Metanephros (tissue), 1 donor: Measurements from ENCODE around the gene KRT77. TPM values are rescaled to one million over a fixed set of nuclear protein-coding genes. Genes with fewer than 3 reads are reported as not detected.

ENCODE experiments used
- total RNA-seq: library from RNA; depleted of rRNA; stranded (reverse); fragments of >200 nt; gene quantifications from one replicate; pipeline ENCODE4 v1.2.3, GENCODE V29; 2014

Gene KRT77
- not detected for total RNA-seq

DNA sequence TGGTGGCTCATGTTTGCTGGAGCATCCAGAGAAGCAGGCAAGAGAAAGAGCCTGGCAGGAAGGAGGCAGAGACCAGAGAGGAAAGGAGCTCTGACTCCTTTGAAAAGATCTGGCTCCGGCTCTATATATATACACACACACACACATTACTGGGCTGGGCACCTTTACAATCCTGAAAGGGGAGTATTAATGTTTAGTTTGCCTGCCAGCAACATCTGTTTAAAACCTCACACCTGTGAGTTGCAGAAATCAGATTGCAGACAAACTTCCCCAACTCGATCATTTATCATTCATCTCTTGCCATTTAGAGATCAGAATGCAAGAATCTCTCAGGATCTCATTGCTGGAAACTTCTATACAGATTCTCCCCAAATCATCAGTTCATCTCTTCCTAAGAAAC, at the start of gene KRT77:
TSS of gene KRT77 (minus strand) at position 101 of the 400 bp plus-strand sequence. CDS start at position 11, 90 bp downstream.

DNA sequence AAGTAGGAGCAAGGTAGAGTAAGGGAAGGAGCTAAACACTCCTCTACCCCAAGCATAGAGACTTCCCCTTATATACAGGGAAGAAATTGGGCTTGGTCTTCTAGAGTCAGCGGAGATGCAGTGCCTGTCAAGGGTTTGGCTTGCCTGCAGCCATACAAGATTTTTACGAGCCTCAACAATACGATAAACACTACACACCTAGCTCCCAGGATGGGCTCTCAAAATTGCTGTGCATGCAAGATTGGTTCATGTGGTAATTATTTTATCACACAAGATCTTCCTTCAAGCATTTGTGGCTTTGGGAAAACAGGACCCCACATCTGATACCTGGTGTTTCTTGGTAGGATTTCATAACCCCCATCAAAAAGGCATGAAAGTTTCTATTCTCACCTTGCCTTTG, 23.0 kb downstream of the KRT77 start, which contains the start of gene KRT1:
TSS of gene KRT1 (minus strand) at position 45 of the 400 bp plus-strand sequence. CDS start 59 bp downstream, outside the sequence.

DNA sequence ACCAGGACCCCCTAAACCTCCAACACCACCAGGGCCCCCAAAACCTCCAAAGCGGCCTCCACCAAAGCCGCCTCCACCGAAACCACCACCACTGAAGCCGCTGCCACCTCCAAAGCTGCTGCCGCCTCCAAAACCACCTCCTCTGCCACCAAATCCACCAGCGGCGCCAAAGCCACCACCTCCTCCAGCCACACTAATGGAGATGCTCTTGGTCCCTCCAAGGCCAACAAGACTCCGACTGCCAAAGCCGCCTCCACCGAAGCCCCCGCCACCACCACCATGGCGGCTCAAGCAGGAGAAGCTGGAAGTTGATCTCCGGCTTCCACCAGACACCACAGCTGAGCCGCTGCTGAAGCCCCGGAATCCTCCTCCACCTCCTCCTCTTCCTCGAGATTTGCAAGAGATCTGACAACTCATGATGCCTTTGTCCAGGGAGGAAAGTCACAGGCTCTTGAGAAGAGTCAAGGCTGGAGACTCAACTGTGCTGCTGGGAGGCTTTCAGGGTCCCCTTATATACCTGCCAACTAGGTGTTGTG, 51.5 kb downstream of the KRT77 start, which contains the start of gene KRT2:
TSS of gene KRT2 (minus strand) at position 486 of the 536 bp plus-strand sequence. CDS start at position 417, 69 bp downstream.

Other genes starting within 250 kb of the KRT77 start
- not detected for gene KRT6C, start 229.7 kb downstream of the KRT77 start, total RNA-seq
- not detected for gene KRT6A, start 210.3 kb downstream of the KRT77 start, total RNA-seq
- 2.6 TPM for gene KRT5, start 183.1 kb downstream of the KRT77 start, total RNA-seq
- gene KRT71, start 150.4 kb downstream of the KRT77 start, total RNA-seq: 0.29 TPM
- not detected for gene KRT74, start 129.7 kb downstream of the KRT77 start, total RNA-seq
- gene KRT72, start 102.1 kb downstream of the KRT77 start, total RNA-seq: not detected
- gene KRT73, start 85.0 kb downstream of the KRT77 start, total RNA-seq: not detected
- gene KRT2, start 51.3 kb downstream of the KRT77 start, total RNA-seq: not detected
- gene KRT1, start 23.1 kb downstream of the KRT77 start, total RNA-seq: 2.2 TPM
- gene KRT76, start 73.8 kb upstream of the KRT77 start, total RNA-seq: not detected
- gene KRT3, start 92.6 kb upstream of the KRT77 start, total RNA-seq: not detected
- gene KRT4, start 110.6 kb upstream of the KRT77 start, total RNA-seq: 0.29 TPM
- gene KRT79, start 130.8 kb upstream of the KRT77 start, total RNA-seq: not detected
- gene KRT78, start 145.5 kb upstream of the KRT77 start, total RNA-seq: not detected
- 177 TPM for gene KRT8, start 201.6 kb upstream of the KRT77 start, total RNA-seq
- 109 TPM for gene KRT18, start 245.6 kb upstream of the KRT77 start, total RNA-seq